IMR-90 (cell line): ENCODE data around the gene SPATA2L.

Source experiments
- BHLHE40 ChIP-seq: fragments of 150-350 bp; IDR thresholded peaks from 2 replicates; pipeline ENCODE4 v1.6.1; 2016; ENCODE audit warnings: mild to moderate bottlenecking, low read depth, low read length
- CEBPB ChIP-seq: IDR thresholded peaks from 2 replicates; pipeline ENCODE4 v1.6.1; 2012; ENCODE audit warnings: low read depth, low read length, improper control_type of control experiment
- CHD1 ChIP-seq: IDR thresholded peaks from 2 replicates; pipeline ENCODE4 v1.6.1; 2012; ENCODE audit warnings: low read depth, low read length, improper control_type of control experiment
- FOS ChIP-seq: fragments of 150-350 bp; IDR thresholded peaks from 2 replicates; pipeline ENCODE4 v1.6.1; 2016; ENCODE audit warnings: low read depth, low read length
- MAFK ChIP-seq: IDR thresholded peaks from 2 replicates; pipeline ENCODE4 v1.6.1; 2012; ENCODE audit warnings: low read depth, low read length, improper control_type of control experiment
- MAZ ChIP-seq: IDR thresholded peaks from 2 replicates; pipeline ENCODE4 v1.6.1; 2012; ENCODE audit warnings: low read depth, mild to moderate bottlenecking, low read length, improper control_type of control experiment, moderate library complexity, borderline replicate concordance
- MXI1 ChIP-seq: IDR thresholded peaks from 2 replicates; pipeline ENCODE4 v1.6.1; 2012; ENCODE audit warnings: low read depth, mild to moderate bottlenecking, low read length, moderate library complexity, borderline replicate concordance
- NFE2L2 ChIP-seq: fragments of 150-350 bp; IDR thresholded peaks from 2 replicates; pipeline ENCODE4 v1.6.1; 2016; ENCODE audit warnings: low read depth, mild to moderate bottlenecking, low read length
- POLR2A ChIP-seq: IDR thresholded peaks from 2 replicates; pipeline ENCODE4 v1.6.1; 2012; ENCODE audit warnings: mild to moderate bottlenecking, low read depth, low read length
- RAD21 ChIP-seq: IDR thresholded peaks from 2 replicates; pipeline ENCODE4 v1.6.1; 2012; ENCODE audit warnings: low read length, improper control_type of control experiment
- RCOR1 ChIP-seq: IDR thresholded peaks from 2 replicates; pipeline ENCODE4 v1.6.1; 2012; ENCODE audit warnings: mild to moderate bottlenecking, low read length, improper control_type of control experiment; ENCODE audit not compliant: insufficient replicate concordance
- RFX5 ChIP-seq: IDR thresholded peaks from 2 replicates; pipeline ENCODE4 v1.8.0; 2012; ENCODE audit warnings: low read depth, mild to moderate bottlenecking, low read length, moderate library complexity
- TF ChIP-seq, protein P1 (sequence below): fragments of 150-350 bp; IDR thresholded peaks from 2 replicates; pipeline ENCODE4 v1.6.1; 2017; ENCODE audit warnings: mild to moderate bottlenecking, antibody characterized with exemption, low read length, low read depth
- TF ChIP-seq, protein P2 (sequence below): conservative IDR thresholded peaks from 2 replicates; pipeline ENCODE4 v1.5.1; 2012; ENCODE audit warnings: mild to moderate bottlenecking, low read depth, low read length, improper control_type of control experiment

DNA sequence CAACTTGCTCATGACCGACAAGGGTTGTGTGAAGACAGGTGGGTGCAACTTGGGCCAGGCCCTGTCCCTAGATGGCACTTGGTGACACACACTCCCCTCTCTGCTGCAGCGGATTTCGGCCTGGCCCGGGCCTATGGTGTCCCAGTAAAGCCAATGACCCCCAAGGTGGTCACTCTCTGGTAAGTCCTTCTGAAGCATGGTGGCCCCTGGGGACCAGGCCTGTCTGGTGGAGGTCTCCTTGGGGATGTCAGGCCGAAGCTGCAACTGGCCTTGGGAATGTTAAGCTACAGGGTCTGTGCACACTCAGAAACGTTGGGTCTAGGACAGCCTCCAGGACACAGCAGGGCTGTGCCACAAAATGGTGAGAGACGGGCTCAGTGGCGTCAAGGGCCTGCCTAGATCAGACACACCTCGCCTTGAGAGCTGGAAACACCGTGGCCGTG is 8.2 kb downstream of the SPATA2L start:
- TF ChIP-seq, protein P1, sequence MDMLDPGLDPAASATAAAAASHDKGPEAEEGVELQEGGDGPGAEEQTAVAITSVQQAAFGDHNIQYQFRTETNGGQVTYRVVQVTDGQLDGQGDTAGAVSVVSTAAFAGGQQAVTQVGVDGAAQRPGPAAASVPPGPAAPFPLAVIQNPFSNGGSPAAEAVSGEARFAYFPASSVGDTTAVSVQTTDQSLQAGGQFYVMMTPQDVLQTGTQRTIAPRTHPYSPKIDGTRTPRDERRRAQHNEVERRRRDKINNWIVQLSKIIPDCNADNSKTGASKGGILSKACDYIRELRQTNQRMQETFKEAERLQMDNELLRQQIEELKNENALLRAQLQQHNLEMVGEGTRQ = no peak
- TF ChIP-seq RFX5 (no peak), BHLHE40 (no peak), FOS (no peak), NFE2L2 (no peak), POLR2A (no peak), MAZ (no peak), MAFK (no peak), CHD1 (no peak), RCOR1 (no peak), RAD21 (no peak), MXI1 (no peak), CEBPB (no peak)
- TF ChIP-seq, protein P2, sequence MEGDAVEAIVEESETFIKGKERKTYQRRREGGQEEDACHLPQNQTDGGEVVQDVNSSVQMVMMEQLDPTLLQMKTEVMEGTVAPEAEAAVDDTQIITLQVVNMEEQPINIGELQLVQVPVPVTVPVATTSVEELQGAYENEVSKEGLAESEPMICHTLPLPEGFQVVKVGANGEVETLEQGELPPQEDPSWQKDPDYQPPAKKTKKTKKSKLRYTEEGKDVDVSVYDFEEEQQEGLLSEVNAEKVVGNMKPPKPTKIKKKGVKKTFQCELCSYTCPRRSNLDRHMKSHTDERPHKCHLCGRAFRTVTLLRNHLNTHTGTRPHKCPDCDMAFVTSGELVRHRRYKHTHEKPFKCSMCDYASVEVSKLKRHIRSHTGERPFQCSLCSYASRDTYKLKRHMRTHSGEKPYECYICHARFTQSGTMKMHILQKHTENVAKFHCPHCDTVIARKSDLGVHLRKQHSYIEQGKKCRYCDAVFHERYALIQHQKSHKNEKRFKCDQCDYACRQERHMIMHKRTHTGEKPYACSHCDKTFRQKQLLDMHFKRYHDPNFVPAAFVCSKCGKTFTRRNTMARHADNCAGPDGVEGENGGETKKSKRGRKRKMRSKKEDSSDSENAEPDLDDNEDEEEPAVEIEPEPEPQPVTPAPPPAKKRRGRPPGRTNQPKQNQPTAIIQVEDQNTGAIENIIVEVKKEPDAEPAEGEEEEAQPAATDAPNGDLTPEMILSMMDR = no peak
